Mesendoderm (in vitro differentiated cells): Measurements from ENCODE around the gene TMOD2.

Source experiments
- DNase-seq: peaks from one replicate; pipeline ENCODE4 v3.0.0; 2013
- H2AK5ac ChIP-seq: 2 replicates; pipeline ENCODE4 v1.6.1; 2013; ENCODE audit warnings: low read length, inconsistent platforms
- H2BK120ac ChIP-seq: 2 replicates; pipeline ENCODE4 v1.6.1; 2013; ENCODE audit warnings: low read depth, mild to moderate bottlenecking, low read length, moderate library complexity, mixed read lengths
- H2BK15ac ChIP-seq: replicated peaks from 2 replicates; pipeline ENCODE4 v1.6.1; 2013; ENCODE audit warnings: low read depth, mild to moderate bottlenecking, moderate library complexity
- H2BK5ac ChIP-seq: 2 replicates; pipeline ENCODE4 v1.6.1; 2013; ENCODE audit warnings: low read length, inconsistent platforms
- H3K18ac ChIP-seq: 2 replicates; pipeline ENCODE4 v1.6.1; 2013; ENCODE audit warnings: mild to moderate bottlenecking, low read length, mixed read lengths
- H3K23ac ChIP-seq: one replicate; pipeline ENCODE4 v1.6.1; 2013; ENCODE audit warnings: low read length
- H3K27ac ChIP-seq: 2 replicates; pipeline ENCODE4 v1.5.1; 2013; ENCODE audit warnings: low read depth, mild to moderate bottlenecking, inconsistent platforms, low read length, moderate library complexity
- H3K27me3 ChIP-seq: 2 replicates; pipeline ENCODE4 v1.6.1; 2013; ENCODE audit warnings: low read length, control low read depth, mild to moderate bottlenecking, inconsistent platforms; ENCODE audit not compliant: insufficient read depth, poor library complexity
- H3K36me3 ChIP-seq: 2 replicates; pipeline ENCODE4 v1.6.1; 2013; ENCODE audit warnings: low read length, inconsistent platforms; ENCODE audit not compliant: control insufficient read depth, insufficient read depth
- H3K4ac ChIP-seq: one replicate; pipeline ENCODE4 v1.6.1; 2013; ENCODE audit warnings: low read depth, mild to moderate bottlenecking, low read length, moderate library complexity
- H3K4me1 ChIP-seq: 2 replicates; pipeline ENCODE4 v1.6.1; 2013; ENCODE audit warnings: low read depth, low read length, inconsistent platforms; ENCODE audit not compliant: control insufficient read depth
- H3K4me2 ChIP-seq: 2 replicates; pipeline ENCODE4 v1.6.1; 2013; ENCODE audit warnings: low read length
- H3K4me3 ChIP-seq: 2 replicates; pipeline ENCODE4 v1.5.1; 2013; ENCODE audit warnings: mild to moderate bottlenecking, low read length
- H3K56ac ChIP-seq: one replicate; pipeline ENCODE4 v1.6.1; 2013; ENCODE audit warnings: low read length
- H3K79me1 ChIP-seq: 2 replicates; pipeline ENCODE4 v1.6.1; 2013; ENCODE audit warnings: low read length, inconsistent platforms
- H3K79me2 ChIP-seq: 2 replicates; pipeline ENCODE4 v1.6.1; 2013; ENCODE audit warnings: mild to moderate bottlenecking, low read length; ENCODE audit not compliant: control insufficient read depth, insufficient read depth
- H3K9ac ChIP-seq: 2 replicates; pipeline ENCODE4 v1.6.1; 2013; ENCODE audit warnings: low read length, inconsistent platforms
- H4K5ac ChIP-seq: one replicate; pipeline ENCODE4 v1.6.1; 2013; ENCODE audit warnings: low read length
- H4K8ac ChIP-seq: one replicate; pipeline ENCODE4 v1.6.1; 2013; ENCODE audit warnings: low read depth, mild to moderate bottlenecking, control low read depth, low read length, moderate library complexity
- WGBS: extraction: QIAGEN DNeasy Blood & Tissue Kit; methylation state at CpG from one replicate; pipeline ENCODE4 v1.1.7; 2013; ENCODE audit warnings: low lambda C conversion rate, missing lambda C conversion rate; ENCODE audit not compliant: insufficient coverage; ENCODE audit errors: extremely low coverage; 5-methylcytosine and 5-hydroxymethylcytosine counted together

The TMOD2 gene

GRCh38 chr15:51846066-51846462 is 94.7 kb downstream of the TMOD2 start:
- Histone ChIP-seq H4K5ac (no peak overlapping the region), H3K56ac (no peak overlapping the region), H3K4me3 (no peak overlapping the region), H4K8ac (no peak overlapping the region), H3K4me1 (peaks cover 7% of the 10 kb centered on the region), H3K18ac (no peak overlapping the region), H2AK5ac (no peak overlapping the region), H3K27ac (no peak overlapping the region), H2BK120ac (no peak overlapping the region), H2BK15ac (no peak overlapping the region), H3K9ac (no peak overlapping the region), H3K27me3 (no peaks in the 10 kb centered on the region), H3K23ac (no peak overlapping the region), H2BK5ac (no peak overlapping the region), H3K79me2 (peaks cover 31% of the 10 kb centered on the region), H3K4me2 (no peak overlapping the region), H3K4ac (no peak overlapping the region), H3K79me1 (peaks cover 25% of the 10 kb centered on the region), H3K36me3 (no peaks in the 10 kb centered on the region)
- no peak for DNase-seq
- WGBS = no CpG with 5 or more reads among the region's 3 CpGs

- no peak for DNase-seq
- Histone ChIP-seq H3K79me2 (peaks cover 32% of the 10 kb centered on the region), H4K8ac (no peak overlapping the region), H2AK5ac (no peak overlapping the region), H4K5ac (no peak overlapping the region), H3K23ac (no peak overlapping the region), H3K36me3 (no peaks in the 10 kb centered on the region), H3K18ac (no peak overlapping the region), H3K4me3 (no peak overlapping the region), H3K27me3 (no peaks in the 10 kb centered on the region), H3K56ac (no peak overlapping the region), H3K27ac (no peak overlapping the region), H2BK15ac (no peak overlapping the region), H3K9ac (no peak overlapping the region), H3K4me2 (no peak overlapping the region), H2BK120ac (no peak overlapping the region), H3K4me1 (peaks cover 7% of the 10 kb centered on the region), H3K4ac (no peak overlapping the region), H3K79me1 (peaks cover 26% of the 10 kb centered on the region), H2BK5ac (no peak overlapping the region)
- no CpG with 5 or more reads among the region's 3 CpGs for WGBS
These were observed 95.2 kb downstream of the TMOD2 start for GRCh38 chr15:51846463-51847230.

DNA sequence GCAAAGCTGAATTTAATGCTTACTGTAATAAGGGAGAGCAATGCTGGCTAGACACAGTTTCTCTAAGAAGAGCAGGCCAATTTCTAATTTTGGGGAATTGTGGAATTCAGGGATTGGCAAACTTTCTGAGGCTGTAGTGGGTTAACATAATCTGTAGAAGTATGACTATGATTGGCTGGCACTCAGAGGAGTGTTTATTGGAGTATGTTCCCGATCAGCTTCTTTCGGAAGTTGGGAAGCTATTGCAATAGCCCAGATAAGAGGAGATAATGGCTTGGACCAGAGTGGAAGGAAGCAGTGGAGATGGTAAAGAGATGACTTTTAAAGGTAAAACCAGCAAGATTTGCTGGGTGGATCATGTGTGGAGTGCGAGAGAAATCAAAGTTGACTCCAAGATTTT is 97.4 kb downstream of the TMOD2 start:
- Histone ChIP-seq H2BK15ac (no peak overlapping the region), H3K4me3 (no peak overlapping the region), H3K79me2 (peaks cover 22% of the 10 kb centered on the region), H2BK5ac (no peak overlapping the region), H3K27ac (no peak overlapping the region), H3K9ac (no peak overlapping the region), H4K8ac (no peak overlapping the region), H3K4me1 (no peaks in the 10 kb centered on the region), H3K79me1 (peaks cover 23% of the 10 kb centered on the region), H3K4ac (no peak overlapping the region), H2AK5ac (no peak overlapping the region), H3K23ac (no peak overlapping the region), H3K56ac (no peak overlapping the region), H3K36me3 (no peaks in the 10 kb centered on the region), H4K5ac (no peak overlapping the region), H2BK120ac (no peak overlapping the region), H3K27me3 (no peaks in the 10 kb centered on the region), H3K4me2 (no peak overlapping the region), H3K18ac (no peak overlapping the region)
- DNase-seq = no peak
- no CpG with 5 or more reads among the region's 3 CpGs for WGBS

DNA sequence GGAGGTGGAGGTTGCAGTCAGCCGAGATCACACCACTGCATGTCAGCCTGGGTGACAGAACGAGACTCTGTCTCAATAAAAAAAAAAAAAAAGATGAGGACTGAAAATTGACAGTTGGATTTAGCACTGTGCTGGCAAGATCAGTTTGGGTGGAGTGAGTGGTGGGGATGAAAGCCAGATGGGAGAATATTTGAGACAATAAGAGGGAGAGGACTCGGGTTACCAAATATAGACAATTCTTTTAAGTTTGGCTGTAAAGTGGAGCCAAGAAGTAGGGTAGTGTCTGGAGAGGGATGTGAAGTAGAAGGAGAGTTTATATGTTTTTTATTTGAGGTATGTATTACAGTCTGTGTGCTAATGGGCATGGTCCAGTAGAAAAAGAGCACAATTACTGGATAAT is 98.5 kb downstream of the TMOD2 start:
- no peak overlapping the region for H3K23ac ChIP-seq
- H2BK15ac ChIP-seq = no peak overlapping the region
- no peak overlapping the region for H3K27ac ChIP-seq
- H3K4ac ChIP-seq = no peak overlapping the region
- H4K5ac ChIP-seq = no peak overlapping the region
- H2AK5ac ChIP-seq = no peak overlapping the region
- H3K4me2 ChIP-seq = no peak overlapping the region
- H2BK120ac ChIP-seq = no peak overlapping the region
- H2BK5ac ChIP-seq = no peak overlapping the region
- no peak overlapping the region for H3K18ac ChIP-seq
- H3K79me2 ChIP-seq = peaks cover 25% of the 10 kb centered on the region
- peaks cover 27% of the 10 kb centered on the region for H3K79me1 ChIP-seq
- DNase-seq = no peak
- H3K9ac ChIP-seq = no peak overlapping the region
- no peaks in the 10 kb centered on the region for H3K36me3 ChIP-seq
- no peak overlapping the region for H4K8ac ChIP-seq
- H3K4me3 ChIP-seq = no peak overlapping the region
- H3K56ac ChIP-seq = no peak overlapping the region
- no peaks in the 10 kb centered on the region for H3K4me1 ChIP-seq
- no peaks in the 10 kb centered on the region for H3K27me3 ChIP-seq
- WGBS = no CpG with 5 or more reads among the region's 3 CpGs

GRCh38 chr15:51853998-51854397 is 102.6 kb downstream of the TMOD2 start:
- H3K79me1 ChIP-seq = peaks cover 20% of the 10 kb centered on the region
- no peak overlapping the region for H4K5ac ChIP-seq
- no peak overlapping the region for H2BK5ac ChIP-seq
- DNase-seq = no peak
- H3K27ac ChIP-seq = no peak overlapping the region
- H3K18ac ChIP-seq = no peak overlapping the region
- no peak overlapping the region for H4K8ac ChIP-seq
- H3K27me3 ChIP-seq = no peaks in the 10 kb centered on the region
- H3K4me3 ChIP-seq = no peak overlapping the region
- no peak overlapping the region for H3K56ac ChIP-seq
- H2BK15ac ChIP-seq = no peak overlapping the region
- peaks cover 16% of the 10 kb centered on the region for H3K79me2 ChIP-seq
- H3K4me1 ChIP-seq = no peaks in the 10 kb centered on the region
- H2AK5ac ChIP-seq = no peak overlapping the region
- H3K23ac ChIP-seq = no peak overlapping the region
- H3K4ac ChIP-seq = no peak overlapping the region
- no peak overlapping the region for H2BK120ac ChIP-seq
- H3K4me2 ChIP-seq = no peak overlapping the region
- WGBS = no CpG with 5 or more reads among the region's 2 CpGs
- no peaks in the 10 kb centered on the region for H3K36me3 ChIP-seq
- H3K9ac ChIP-seq = no peak overlapping the region

DNA sequence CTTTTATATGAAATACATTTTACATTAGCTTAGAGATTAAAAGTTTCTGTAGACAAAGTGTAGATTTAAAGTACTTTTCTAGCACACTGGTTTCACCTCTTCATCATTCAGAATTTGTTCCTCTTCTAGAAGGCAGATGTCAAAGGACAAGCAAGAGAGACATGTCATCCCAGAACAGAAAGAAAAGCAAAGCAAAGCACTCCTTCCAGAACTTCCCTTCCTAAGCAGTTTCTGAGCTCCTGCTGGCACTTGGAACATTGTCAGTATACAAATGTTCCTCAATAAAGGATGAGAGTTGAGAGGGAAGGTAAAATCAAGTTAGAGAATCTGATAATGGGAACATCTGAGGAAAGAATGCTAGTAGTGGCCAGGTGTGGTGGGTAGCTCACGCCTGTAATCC is 104.2 kb downstream of the TMOD2 start:
- no peak overlapping the region for H4K5ac ChIP-seq
- no peak overlapping the region for H2BK5ac ChIP-seq
- no peak overlapping the region for H2BK120ac ChIP-seq
- H3K27ac ChIP-seq = no peak overlapping the region
- no CpG with 5 or more reads among the region's 1 CpG for WGBS
- H3K4me1 ChIP-seq = no peaks in the 10 kb centered on the region
- no peak overlapping the region for H3K4me3 ChIP-seq
- no peak overlapping the region for H3K56ac ChIP-seq
- H4K8ac ChIP-seq = no peak overlapping the region
- DNase-seq = no peak
- H3K23ac ChIP-seq = no peak overlapping the region
- H3K18ac ChIP-seq = no peak overlapping the region
- no peak overlapping the region for H2BK15ac ChIP-seq
- H3K79me2 ChIP-seq = peaks cover 10% of the 10 kb centered on the region
- no peak overlapping the region for H3K4me2 ChIP-seq
- no peak overlapping the region for H3K9ac ChIP-seq
- H3K36me3 ChIP-seq = no peaks in the 10 kb centered on the region
- no peak overlapping the region for H3K4ac ChIP-seq
- H3K27me3 ChIP-seq = no peaks in the 10 kb centered on the region
- H2AK5ac ChIP-seq = no peak overlapping the region
- peaks cover 19% of the 10 kb centered on the region for H3K79me1 ChIP-seq
